ENCODE results near the gene MED16. TPM values are rescaled to one million over a fixed set of nuclear protein-coding genes. Genes with fewer than 3 reads are reported as not detected.
A peak's percentile ranks its signal among the peaks of the same experiment; 100 is the strongest.
"Not testable (repeated sequence)": the region's sequence is repeated elsewhere in the genome, so short reads cannot be mapped to it uniquely, and the experiment has no call there.

The MED16 gene
- total and polyA plus RNA-seq, 10 donors = 37.0 to 82.1 (median 52.7) TPM

GRCh38 chr19:896999-897398 is 4.0 kb upstream of the MED16 start:
- 86 to 94% (median 93%) methylated on average over 11 of the region's 11 CpGs for WGBS, 5 donors
- TF ChIP-seq CTCF (IDR thresholded peaks at IDR 0.05 in 8 of 11, conservative IDR thresholded peaks at IDR 0.05 in 3 of 11) (no peak), POLR2AphosphoS5 (IDR thresholded peaks at IDR 0.05) (no peak), POLR2A (IDR thresholded peaks at IDR 0.05) (no peak)
- no peak for DNase-seq
- peaks cover 2 to 56% (median 21%) of the 10 kb centered on the region in 6 donors for H3K4me1 ChIP-seq
- no peaks in the 10 kb centered on the region for H3K27me3 ChIP-seq (replicated peaks in 1 of 7)
- H3K4me3 ChIP-seq = no peak overlapping the region
- H3K27ac ChIP-seq = no peak overlapping the region
- H3K36me3 ChIP-seq = peaks cover 0 to 59% (median 40%) of the 10 kb centered on the region in 6 donors
- H3K9me3 ChIP-seq = no peaks in the 10 kb centered on the region
- intact Hi-C loops (cut with DNase I; ENCODE audit: low total_unique reads) = no loop called here

GRCh38 chr19:896434-896833 is 3.4 kb upstream of the MED16 start:
- H3K9me3 ChIP-seq = no peaks in the 10 kb centered on the region
- H3K36me3 ChIP-seq = peaks cover 0 to 53% (median 34%) of the 10 kb centered on the region in 6 donors
- H3K27ac ChIP-seq = peak overlapping the region in 1 of 8 donors; percentile 20
- no peak for DNase-seq
- WGBS, 5 donors = 90 to 99% (median 94%) methylated on average over 9 to 10 of the region's 10 CpGs
- intact Hi-C loops (cut with DNase I; ENCODE audit: low total_unique reads) = no loop called here
- no peaks in the 10 kb centered on the region for H3K27me3 ChIP-seq (replicated peaks in 1 of 7)
- TF ChIP-seq POLR2AphosphoS5 (IDR thresholded peaks at IDR 0.05) (peak in 1 of 3 donors; percentile 47), POLR2A (IDR thresholded peaks at IDR 0.05) (no peak)
- peaks cover 3 to 54% (median 21%) of the 10 kb centered on the region in 6 donors for H3K4me1 ChIP-seq
- H3K4me3 ChIP-seq = no peak overlapping the region

- Histone ChIP-seq H3K9me3 (no peaks in the 10 kb centered on the region), H3K4me3 (peak overlapping the region; percentile 77 to 93 (median 86)), H3K36me3 (peaks cover 0 to 54% (median 31%) of the 10 kb centered on the region in 6 donors), H3K27me3 (replicated peaks in 1 of 7) (no peaks in the 10 kb centered on the region), H3K4me1 (peaks cover 3 to 37% (median 20%) of the 10 kb centered on the region in 6 donors), H3K27ac (peak overlapping the region; percentile 88 to 98 (median 95))
- no peak for DNase-seq
- no peak for TF ChIP-seq POLR2AphosphoS5 (IDR thresholded peaks at IDR 0.05)
- no peak for TF ChIP-seq POLR2A (IDR thresholded peaks at IDR 0.05)
- TF ChIP-seq CTCF (IDR thresholded peaks at IDR 0.05 in 8 of 11, conservative IDR thresholded peaks at IDR 0.05 in 3 of 11) = no peak
- intact Hi-C loops (cut with DNase I; ENCODE audit: low total_unique reads) = no loop called here
- 4 to 9% (median 6%) methylated on average over 17 to 27 of the region's 27 CpGs for WGBS, 5 donors
These were observed 619 bp downstream of the MED16 start for GRCh38 chr19:892243-892893.

GRCh38 chr19:891421-892200 is 1.4 kb downstream of the MED16 start:
- Histone ChIP-seq H3K4me1 (peaks cover 3 to 37% (median 20%) of the 10 kb centered on the region in 6 donors), H3K36me3 (peaks cover 0 to 54% (median 30%) of the 10 kb centered on the region in 6 donors), H3K27ac (peak overlapping the region in 5 of 8 donors; percentile 93 to 98 (median 95)), H3K4me3 (peak overlapping the region in 7 of 8 donors; percentile 77 to 93 (median 86))
- H3K27me3 ChIP-seq (replicated peaks in 1 of 7); intact Hi-C loops (cut with DNase I; ENCODE audit: low total_unique reads); H3K9me3 ChIP-seq; DNase-seq: not testable (repeated sequence)
- 72 to 84% (median 79%) methylated on average over 34 to 50 of the region's 50 CpGs for WGBS, 5 donors

- intact Hi-C loops (cut with DNase I; ENCODE audit: low total_unique reads) = no loop called here
- TF ChIP-seq CTCF (IDR thresholded peaks at IDR 0.05 in 8 of 11, conservative IDR thresholded peaks at IDR 0.05 in 3 of 11) = no peak
- no peak for TF ChIP-seq POLR2AphosphoS5 (IDR thresholded peaks at IDR 0.05)
- no peak for TF ChIP-seq POLR2A (IDR thresholded peaks at IDR 0.05)
- no peaks in the 10 kb centered on the region for H3K27me3 ChIP-seq (replicated peaks in 1 of 7)
- H3K4me3 ChIP-seq = no peak overlapping the region
- peak overlapping the region in 1 of 8 donors; percentile 9 for H3K27ac ChIP-seq
- peaks cover 3 to 37% (median 20%) of the 10 kb centered on the region in 6 donors for H3K4me1 ChIP-seq
- no peak for DNase-seq
- peaks cover 0 to 54% (median 32%) of the 10 kb centered on the region in 6 donors for H3K36me3 ChIP-seq
- WGBS, 5 donors = 92 to 98% (median 93%) methylated on average over 18 of the region's 18 CpGs
- H3K9me3 ChIP-seq = no peaks in the 10 kb centered on the region
These were observed 2.2 kb downstream of the MED16 start for GRCh38 chr19:890831-891230.
